GM21723 (cell line): ENCODE data around the gene MBNL3.
A peak's percentile ranks its signal among the peaks of the same experiment; 100 is the strongest.

Experiments
- ATAC-seq: cut with Tn5 transposase; IDR thresholded peaks from one replicate; pipeline ENCODE4 v1.9.1; 2021; ENCODE audit warnings: mild to moderate bottlenecking, moderate library complexity; ENCODE audit not compliant: unreplicated experiment

The MBNL3 gene, protein sequence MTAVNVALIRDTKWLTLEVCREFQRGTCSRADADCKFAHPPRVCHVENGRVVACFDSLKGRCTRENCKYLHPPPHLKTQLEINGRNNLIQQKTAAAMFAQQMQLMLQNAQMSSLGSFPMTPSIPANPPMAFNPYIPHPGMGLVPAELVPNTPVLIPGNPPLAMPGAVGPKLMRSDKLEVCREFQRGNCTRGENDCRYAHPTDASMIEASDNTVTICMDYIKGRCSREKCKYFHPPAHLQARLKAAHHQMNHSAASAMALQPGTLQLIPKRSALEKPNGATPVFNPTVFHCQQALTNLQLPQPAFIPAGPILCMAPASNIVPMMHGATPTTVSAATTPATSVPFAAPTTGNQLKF

DNA sequence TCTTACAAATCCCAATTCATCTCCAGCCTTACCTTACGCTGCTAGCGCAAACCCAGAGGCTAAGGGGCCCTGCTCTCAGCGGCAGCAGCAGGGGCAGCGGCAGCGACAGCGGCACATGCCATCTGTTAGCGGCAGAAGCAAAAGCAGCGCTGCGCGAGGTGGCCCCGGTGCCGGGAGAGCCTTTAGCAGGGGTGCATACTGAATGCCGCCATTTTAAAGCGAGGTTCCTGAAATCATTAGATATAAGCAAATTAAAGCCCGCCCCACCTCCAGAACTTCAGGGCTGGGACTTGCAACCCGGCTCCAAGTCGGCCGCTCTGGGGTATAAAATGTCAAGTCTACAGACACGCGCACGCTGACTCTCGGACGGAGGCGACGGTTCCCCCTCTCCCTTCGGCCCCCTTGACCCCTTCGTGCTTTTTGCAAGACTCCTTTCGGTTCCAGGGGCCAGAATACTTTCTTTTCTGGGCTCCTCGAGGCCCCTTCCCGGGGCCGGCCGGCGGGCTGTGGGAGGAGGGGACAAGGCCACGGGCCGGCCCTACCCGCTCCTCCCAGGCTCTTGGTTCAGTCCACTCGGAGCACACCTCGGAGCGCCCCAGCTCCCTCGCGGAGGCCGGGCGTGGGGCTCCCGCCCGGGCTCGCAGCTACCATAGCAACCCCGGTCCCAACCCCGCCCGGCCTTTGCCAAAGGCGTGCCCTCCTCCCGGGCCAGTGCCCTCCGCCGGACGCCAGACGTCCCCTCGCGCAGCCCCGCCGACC, at the start of gene MBNL3:
Gene MBNL3 (minus strand): TSS at position 220 of the 759 bp plus-strand sequence. CDS start 49,427 bp downstream, outside the sequence.
- ATAC-seq: peak; percentile 58

DNA sequence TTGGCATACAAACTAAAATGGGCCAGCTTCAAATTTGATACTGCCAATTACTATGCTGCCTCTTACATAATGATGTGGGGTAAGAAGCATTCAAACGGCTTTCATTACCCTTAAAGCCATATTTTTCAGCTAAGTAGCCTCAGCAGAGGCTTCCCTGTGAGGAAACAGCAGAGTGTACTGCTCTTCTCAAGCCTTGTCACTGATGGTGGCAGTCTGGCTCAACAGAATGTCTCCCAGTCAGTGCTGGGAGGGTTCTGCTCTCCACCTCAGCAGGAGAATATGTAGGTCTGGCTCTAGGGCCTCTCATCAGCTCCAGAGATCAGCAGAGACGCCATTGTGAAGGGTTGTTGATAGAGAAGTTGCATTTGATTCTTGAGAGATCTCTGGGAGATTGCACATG, 44.6 kb upstream of the MBNL3 start:
- no peak for ATAC-seq

DNA sequence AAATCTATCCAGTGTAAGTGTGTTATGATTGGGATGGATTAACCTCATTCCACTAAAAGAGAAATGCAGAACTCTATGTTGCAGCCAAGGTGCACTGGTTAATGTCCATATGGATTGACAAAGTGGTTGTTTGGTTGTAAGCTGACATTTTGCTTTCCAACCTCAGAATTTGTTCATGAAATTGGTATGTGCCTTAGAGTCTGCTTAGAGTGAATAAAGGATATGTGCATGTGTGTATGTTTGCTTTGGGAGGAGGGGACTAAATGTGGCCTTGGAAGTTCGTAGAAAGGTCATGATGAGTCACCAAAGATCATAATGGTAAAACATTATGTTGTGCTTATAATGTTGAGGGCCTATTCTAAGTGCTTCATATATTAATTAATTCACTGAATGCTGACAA, 44.1 kb upstream of the MBNL3 start:
- ATAC-seq: no peak

DNA sequence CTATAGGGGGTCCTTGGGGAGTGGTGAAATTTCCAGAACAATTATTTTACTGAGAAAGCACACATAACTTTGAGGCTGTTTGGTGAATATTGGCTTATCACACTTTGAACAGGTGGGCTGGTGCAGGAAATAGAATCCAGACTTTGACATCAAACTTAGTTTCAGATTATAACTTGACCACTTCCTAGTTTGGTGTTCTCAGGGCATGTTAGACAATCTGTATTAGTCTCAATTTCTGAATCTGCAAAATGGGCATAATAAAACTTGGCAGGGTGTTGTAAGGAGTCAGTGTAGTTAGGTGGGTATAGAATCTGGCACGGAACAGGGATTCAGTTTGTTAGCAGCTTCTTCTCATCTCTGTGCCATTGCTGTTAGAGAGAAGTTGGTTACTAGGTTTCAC, 43.3 kb upstream of the MBNL3 start:
- ATAC-seq: no peak

DNA sequence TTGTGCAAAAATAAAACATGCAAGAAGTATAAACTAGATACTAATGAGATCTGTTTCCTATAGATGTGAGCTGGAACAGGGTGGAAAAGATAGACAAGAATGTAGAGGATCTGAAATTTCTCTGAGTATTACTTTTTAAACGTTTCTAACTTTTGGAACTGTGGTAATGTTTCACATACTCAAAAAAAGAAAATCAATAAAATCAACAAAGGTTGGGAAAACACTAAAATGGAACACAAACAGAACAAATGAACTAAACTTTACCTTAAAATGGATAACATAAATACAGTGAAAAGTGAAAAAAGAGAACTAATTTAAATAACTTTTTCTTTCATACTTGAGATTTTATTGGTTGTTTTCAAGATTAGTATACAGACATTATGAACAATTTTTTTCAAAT, 32.0 kb upstream of the MBNL3 start:
- ATAC-seq: no peak

DNA sequence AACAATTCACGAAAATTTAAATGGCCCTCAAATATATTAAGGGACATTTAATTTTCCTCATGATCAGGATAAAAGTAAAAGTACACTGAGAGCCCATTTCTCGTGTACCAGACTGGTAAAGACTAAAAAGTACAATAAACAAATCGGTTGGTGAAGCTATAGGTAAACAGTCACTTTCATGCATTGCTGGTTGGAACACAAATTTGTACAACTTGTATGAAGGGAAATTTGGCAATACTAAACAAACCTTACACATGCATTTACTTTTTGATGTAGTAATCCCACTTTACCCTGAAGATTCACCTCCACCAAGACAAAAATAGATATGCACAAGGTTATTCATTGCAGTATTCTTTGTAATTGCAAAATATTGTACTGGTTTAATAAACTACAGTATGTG, 31.4 kb upstream of the MBNL3 start:
- ATAC-seq: no peak

DNA sequence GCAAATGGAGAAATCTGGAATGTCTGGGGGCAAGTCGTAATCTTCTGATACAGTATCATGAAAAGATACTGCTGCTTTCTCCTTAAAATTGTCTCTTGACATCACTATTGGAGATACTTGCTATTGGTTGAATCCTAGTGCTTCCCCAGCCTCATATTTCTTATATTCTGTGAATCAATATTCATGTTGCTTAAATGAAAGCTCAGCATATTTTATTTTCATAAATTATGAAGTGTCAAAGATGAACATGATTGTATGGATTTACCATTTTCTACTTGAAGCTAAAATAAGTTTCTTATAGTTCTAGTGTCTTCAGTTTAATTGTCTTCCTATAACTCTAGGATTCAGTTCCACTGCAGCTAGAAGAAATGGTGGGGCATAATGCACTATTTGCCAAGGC, 29.6 kb upstream of the MBNL3 start:
- no peak for ATAC-seq

DNA sequence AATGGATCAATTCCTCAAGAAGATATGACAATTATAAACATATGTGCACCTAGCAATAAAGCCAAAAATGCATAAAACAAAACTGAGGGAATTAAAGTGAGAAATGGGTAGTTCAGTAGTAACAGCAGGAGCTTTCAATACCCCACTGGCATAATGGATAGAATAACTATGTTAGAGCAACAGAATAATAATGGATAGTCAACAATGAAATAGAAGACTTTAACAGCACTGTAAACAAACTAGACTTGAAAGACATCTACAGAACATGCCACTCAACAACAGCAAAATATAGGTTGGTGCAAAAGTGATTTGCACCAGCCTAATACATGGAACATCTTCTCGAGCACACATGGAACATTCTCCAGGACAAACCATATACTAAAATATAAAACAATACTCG, 20.0 kb upstream of the MBNL3 start:
- ATAC-seq: no peak

DNA sequence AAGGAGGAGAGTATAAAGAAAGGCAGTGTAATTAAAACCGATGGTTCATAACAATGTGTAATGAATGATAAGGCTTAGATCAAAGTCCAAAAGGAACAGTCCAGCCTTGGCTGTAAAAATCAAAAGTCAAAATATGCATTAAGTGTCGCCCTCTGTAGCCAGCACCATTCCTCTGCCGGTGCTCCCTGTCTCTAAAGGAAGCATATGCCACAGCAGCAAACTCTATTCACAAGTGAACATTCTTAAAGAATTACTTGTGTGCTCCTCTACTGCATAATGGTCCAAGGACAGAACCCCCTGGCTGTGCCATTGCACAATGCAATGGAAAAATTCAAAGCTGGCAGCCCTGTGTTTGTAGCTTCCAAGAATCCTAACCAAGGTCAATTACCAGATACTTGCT, 16.3 kb upstream of the MBNL3 start:
- no peak for ATAC-seq

DNA sequence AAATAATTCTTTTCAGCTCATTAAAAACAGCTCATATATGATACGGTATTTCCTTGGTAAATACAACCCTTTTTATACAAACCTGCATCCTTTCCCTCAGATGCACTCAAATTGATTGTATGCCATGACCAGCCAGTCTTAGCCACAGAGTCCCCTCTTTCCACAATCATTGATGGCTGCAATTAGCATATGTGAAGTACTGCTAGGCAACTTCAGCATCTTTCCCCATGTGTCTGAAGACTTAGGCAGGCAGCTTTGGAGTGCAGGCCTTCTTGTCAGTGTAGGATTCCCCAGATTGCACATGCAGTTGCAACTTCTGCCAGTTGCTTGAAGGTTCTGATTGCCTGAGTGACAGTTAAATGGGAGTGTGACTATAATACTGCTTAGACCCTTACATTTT, 15.6 kb upstream of the MBNL3 start:
- ATAC-seq: no peak

DNA sequence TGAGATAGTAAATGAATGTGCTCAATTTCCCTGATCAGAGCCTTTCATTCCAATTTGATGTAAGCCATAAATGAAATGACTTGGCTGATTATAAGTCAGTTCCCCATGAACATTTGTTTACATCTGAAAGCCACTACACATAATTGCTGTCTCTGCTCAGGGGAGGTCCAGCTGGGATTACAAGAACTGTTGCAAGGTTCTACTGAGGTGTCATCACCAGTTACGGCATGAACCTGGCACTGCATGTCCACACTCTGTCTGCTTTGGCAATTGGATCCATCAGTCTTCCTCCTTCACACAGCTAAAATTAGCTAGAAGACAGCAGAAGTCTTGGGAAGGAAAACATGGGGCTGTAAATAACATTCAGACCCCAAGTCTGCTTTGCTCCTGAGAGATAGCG, 12.8 kb upstream of the MBNL3 start:
- ATAC-seq: no peak

DNA sequence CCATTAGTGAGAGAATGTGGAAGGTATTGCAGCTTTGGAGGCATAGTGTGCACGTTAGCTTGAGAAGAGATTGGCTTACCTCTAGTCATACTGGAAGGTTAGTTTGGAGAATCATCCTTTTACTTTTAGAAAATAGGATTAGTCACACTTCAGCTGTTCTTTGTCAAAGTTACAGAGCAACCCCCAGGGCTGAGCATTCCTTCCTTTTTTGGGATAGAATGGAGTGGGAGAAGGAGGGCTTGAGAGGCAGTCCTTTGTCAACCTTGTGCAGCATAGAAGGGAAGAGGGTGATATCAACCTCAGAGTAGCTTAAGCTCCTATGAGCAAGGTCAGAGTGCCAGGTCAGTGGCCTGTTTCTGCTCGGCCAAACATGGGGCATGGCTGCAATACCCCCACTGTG, 8.6 kb upstream of the MBNL3 start:
- ATAC-seq: no peak

DNA sequence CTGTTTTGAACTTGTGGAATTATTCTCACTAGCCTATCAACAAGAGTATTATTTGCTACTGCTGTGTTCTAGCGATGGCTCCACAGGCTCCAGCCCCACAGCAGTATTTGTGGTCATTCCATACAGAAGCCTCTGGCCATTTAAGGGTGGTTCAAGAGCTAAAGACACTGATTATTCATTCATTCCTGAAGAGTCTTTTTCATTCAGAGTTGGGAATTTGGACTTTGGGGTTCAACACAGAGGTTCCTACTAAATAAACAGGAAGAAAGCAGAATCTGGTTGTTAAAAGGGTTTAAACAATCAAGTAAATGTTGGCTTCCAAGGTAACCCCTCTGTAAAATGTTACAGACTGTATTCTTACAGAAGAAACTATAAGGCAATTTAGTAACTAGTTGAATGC, 4.3 kb upstream of the MBNL3 start:
- no peak for ATAC-seq

DNA sequence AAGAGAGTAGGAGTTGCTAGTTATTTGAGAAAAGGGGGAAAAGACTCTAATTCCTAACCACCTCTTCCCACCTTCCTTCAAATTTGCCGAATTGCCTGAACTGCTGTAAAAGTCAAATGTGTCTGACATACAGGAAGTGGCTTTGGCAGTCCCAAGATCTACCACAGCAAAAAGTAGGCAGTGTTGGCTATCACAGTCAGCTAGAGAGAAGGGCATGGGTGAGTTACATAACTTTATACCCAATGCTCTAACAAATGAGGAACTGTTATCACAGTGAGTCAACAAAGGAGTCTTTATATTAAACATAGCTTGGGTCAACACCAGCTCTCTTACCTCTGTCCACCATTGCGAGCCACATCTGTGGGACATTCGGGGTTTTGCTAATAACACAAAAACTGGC, 2.4 kb upstream of the MBNL3 start:
- no peak for ATAC-seq

DNA sequence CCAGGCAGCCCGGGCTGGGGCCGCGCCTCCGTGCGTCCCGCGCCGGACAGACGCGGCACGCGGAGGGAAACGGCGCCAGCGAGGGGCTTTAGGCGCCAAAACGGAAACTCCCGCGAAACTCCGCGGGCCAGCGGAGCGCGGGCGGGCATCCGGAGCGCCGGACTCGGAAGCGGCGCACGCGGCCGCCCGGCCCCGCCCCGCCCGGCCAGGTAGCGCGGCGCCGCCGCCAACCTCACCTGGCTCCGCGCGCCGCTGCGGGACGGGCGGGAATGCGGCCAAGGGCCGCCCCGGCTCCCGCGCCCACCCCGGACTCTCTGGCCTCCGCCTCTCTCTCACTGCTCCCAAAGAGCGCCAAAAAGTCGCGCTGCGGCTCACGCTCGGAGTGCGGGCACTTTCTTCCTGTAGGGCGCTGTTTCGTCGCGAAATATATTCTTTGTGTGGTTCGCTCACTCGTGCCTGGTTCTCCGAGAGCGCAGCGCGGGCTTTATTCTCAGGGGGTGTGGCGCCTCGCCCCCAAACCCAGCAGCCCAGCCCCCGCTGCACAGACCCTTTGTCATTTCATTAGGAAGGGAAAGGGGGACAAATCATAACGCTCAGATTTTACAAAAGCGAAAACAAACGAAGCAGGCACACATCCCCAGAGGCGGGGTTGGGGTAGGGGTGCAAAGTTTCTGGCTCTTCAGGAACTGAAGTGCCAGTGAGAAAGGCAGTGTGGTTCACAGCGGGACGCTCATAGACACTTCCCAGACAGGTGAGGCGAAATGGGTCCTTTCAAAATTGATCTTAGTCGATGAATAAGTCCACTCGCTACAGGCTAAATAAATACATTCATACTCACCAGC, 961 bp upstream of the MBNL3 start:
- ATAC-seq: peak; percentile 46

DNA sequence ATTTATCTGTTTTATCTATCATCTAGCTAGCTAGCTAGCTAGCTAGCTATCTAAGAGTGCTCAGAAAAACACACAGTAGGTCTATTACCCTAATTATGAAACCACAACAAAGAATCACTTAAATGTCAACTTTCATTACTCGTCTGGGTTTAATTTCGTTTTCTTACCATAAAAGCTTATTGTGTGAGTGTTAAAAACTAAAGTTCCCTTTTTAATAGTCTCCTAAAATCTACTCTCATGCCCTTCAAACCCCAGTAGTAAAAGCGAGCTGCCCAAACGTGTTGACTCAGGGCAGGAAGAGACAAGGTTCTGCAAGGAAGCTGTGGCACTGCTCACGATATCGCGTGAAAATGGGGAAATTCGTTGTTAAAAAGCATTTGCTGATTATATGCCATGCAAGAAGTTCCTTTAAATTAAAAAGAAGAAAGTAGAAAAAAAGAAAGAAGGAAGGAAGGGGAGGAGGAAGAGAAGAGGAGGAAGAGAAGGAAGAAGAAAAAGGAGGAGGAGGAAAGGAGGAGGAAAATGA, 595 bp downstream of the MBNL3 start:
- peak; percentile 22 for ATAC-seq

DNA sequence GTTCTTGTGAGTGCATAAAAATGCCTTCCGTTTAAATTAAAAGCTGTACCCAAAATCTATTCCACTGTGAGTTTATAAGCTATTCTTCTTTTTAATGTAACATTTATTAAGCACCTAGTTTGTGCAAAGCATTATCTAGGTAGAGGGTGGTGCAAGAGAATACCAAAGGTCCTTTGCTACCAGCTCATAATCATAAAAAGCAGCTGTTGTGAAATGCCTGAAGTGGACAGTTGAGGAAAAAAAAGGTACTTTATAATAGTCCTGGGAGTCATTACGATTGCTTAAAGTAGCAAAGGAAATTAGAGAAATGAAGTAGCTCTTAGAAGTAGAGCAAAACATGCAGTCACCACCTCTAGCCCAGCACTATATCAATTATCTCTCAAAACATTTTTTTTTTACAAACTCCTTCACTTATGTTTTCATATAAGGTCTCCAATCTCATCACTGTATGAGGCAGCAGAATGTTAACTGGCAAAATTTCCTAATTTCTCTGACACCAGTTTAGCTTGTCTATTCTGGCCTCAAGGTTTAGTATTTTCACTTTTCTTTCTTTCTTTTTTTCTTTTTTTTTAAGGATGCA, 2.1 kb downstream of the MBNL3 start:
- ATAC-seq: no peak

DNA sequence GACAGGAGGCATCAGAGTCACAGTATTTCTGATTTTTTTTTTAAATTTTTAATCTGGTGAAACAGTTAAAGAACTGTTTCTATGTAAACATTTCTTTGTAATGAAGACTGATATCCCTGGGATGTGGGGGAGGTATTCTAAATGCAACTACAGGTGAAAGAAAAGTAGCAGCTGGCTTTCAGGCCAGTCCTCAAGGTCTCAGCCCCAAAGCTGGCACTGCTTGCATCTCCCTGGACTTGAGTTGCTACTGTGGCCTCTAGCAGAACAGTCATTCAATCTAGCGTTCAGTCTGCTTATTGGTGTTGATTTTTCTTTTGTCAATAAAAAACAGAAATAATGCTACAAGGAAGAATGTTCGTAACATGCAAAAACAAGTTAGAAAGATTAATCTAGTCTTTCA, 4.9 kb downstream of the MBNL3 start:
- ATAC-seq: no peak

DNA sequence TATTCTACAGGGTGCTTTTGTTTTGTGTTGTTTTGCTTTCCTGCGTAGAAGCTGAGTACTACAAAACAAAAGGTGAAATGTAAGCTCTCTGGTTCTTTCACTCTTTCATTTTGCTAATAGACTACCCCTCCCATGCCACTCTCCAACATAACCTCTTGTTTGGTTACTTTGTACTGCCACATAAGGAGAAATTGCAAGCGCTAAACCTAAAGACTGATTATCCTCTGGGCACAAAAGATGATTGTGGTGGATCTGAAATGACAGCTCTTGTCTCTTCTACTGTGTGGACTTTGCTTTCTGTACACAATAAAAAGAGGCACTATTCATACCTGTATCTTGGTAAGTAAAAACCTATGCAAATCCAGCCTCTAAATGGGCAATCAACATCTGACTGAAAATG, 5.3 kb downstream of the MBNL3 start:
- ATAC-seq: no peak

DNA sequence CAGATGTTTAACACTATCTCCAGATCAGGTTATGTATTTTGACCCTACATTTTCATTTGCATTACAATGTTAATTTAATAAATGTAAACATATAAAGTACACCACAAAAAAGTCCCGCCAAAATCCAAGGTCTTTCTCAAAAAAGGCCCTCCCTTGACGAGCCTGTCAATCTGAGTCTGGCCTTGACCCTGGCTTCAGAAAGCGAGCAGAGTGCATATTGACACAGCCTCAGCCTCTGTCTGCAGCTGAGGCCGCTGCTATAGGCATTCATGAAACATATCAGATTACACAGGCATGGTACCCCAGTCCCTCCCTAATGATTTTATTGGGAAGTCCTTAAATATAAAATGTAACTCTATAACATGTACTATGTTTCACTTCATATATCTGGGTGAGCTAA, 6.2 kb downstream of the MBNL3 start:
- ATAC-seq: no peak

DNA sequence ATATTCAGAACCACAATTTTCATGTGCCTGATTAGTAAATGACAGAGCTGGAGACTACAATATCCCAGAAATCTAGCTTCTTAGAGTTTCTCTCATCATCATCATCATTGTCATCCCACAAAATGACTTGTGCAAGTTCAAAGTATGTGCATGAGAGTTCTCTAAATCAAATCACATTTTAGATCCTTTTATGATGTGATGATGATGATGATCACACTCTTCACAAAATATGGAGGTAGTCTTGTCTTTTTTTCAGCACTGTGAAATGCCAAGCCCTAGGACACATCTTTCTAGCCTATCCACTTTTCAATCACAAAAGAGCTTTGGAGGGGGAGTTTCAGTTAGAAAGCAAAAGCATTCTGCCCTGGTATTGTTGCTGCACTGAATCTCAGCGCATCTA, 7.4 kb downstream of the MBNL3 start:
- ATAC-seq: no peak
